RWPE1 (cell line): ENCODE measurements around the gene CDH7.

ENCODE experiments used
- CTCF ChIA-PET: fragments of 350-600 bp; sonication (Branson Sonifier 250); formaldehyde crosslinking; extraction: SDS; loops from one replicate; lab custom pipeline; 2021; lab: Yijun Ruan, JAX
- POLR2A ChIA-PET: fragments of 400-600 bp; formaldehyde crosslinking; extraction: SDS; loops from one replicate; lab custom pipeline; 2020; ENCODE audit warnings: antibody characterized with exemption; ENCODE audit not compliant: low non-redundant PET; lab: Yijun Ruan, JAX
- DNase-seq: peaks from one replicate; pipeline ENCODE4 v3.0.0; 2012; ENCODE audit warnings: low spot score
- H3K27ac ChIP-seq: fragments of 450-650 bp; 2 replicates; pipeline ENCODE4 v1.5.1; 2017
- TF ChIP-seq, protein P1 (sequence below): fragments of 450-650 bp; conservative IDR thresholded peaks from 2 replicates; pipeline ENCODE4 v1.5.1; 2017; ENCODE audit warnings: low read depth, mild to moderate bottlenecking

CDH7 gene

GRCh38 chr18:65815506-65815905 is 64.7 kb downstream of the CDH7 start:
- CTCF ChIA-PET = no interaction called here
- POLR2A ChIA-PET = no interaction called here
- H3K27ac ChIP-seq = no peak overlapping the region
- TF ChIP-seq, protein P1, sequence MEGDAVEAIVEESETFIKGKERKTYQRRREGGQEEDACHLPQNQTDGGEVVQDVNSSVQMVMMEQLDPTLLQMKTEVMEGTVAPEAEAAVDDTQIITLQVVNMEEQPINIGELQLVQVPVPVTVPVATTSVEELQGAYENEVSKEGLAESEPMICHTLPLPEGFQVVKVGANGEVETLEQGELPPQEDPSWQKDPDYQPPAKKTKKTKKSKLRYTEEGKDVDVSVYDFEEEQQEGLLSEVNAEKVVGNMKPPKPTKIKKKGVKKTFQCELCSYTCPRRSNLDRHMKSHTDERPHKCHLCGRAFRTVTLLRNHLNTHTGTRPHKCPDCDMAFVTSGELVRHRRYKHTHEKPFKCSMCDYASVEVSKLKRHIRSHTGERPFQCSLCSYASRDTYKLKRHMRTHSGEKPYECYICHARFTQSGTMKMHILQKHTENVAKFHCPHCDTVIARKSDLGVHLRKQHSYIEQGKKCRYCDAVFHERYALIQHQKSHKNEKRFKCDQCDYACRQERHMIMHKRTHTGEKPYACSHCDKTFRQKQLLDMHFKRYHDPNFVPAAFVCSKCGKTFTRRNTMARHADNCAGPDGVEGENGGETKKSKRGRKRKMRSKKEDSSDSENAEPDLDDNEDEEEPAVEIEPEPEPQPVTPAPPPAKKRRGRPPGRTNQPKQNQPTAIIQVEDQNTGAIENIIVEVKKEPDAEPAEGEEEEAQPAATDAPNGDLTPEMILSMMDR = no peak
- no peak for DNase-seq

- no peak overlapping the region for H3K27ac ChIP-seq
- TF ChIP-seq, protein P1 = no peak
- no peak for DNase-seq
- CTCF ChIA-PET = no interaction called here
- POLR2A ChIA-PET = no interaction called here
Observed at GRCh38 chr18:65817178-65817577, 66.4 kb downstream of the CDH7 start.

- no peak overlapping the region for H3K27ac ChIP-seq
- CTCF ChIA-PET = no interaction called here
- TF ChIP-seq, protein P1 = no peak
- POLR2A ChIA-PET = no interaction called here
- no peak for DNase-seq
Observed at GRCh38 chr18:65821911-65822310, 71.1 kb downstream of the CDH7 start.

DNA sequence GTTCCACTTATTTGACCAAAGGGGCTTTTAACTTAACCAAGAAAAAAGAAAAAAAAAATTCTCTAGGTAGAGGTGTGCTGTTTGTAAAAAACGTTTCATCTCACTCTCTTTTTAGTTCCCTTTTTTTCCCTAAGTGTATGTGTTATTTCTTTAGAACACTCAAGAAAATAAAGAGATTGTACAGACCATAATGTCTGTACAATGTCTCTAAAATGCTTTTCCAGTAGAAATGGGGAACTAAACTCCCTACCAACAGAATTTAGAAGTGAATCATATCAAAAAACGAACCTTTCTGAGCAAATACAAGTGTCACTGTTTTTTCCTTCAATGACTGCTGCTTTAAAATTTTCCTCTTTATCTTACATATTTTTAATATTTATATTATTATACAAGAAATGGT is 72.0 kb downstream of the CDH7 start:
- CTCF ChIA-PET = no interaction called here
- TF ChIP-seq, protein P1 = no peak
- H3K27ac ChIP-seq = no peak overlapping the region
- POLR2A ChIA-PET = no interaction called here
- no peak for DNase-seq

- ChIA-PET CTCF (no interaction called here), POLR2A (no interaction called here)
- DNase-seq = no peak
- TF ChIP-seq, protein P1 = no peak
- H3K27ac ChIP-seq = no peak overlapping the region
Observed at GRCh38 chr18:65827444-65827843, 76.6 kb downstream of the CDH7 start.

GRCh38 chr18:65835881-65836280 is 85.1 kb downstream of the CDH7 start:
- H3K27ac ChIP-seq = no peak overlapping the region
- ChIA-PET CTCF (interaction anchor here (0.6 kb wide), 1 partner anchor 121 kb away, joined by 3 read pairs; no protein-coding TSS in a partner anchor), POLR2A (no interaction called here)
- TF ChIP-seq, protein P1 = no peak
- DNase-seq = no peak

- CTCF ChIA-PET = no interaction called here
- POLR2A ChIA-PET = no interaction called here
- no peak for DNase-seq
- no peak overlapping the region for H3K27ac ChIP-seq
- TF ChIP-seq, protein P1 = no peak
Observed at GRCh38 chr18:65846107-65846506, 95.3 kb downstream of the CDH7 start.
